Measurements from ENCODE around the gene ARRDC5.
"Not testable (repeated sequence)": the region's sequence is repeated elsewhere in the genome, so short reads cannot be mapped to it uniquely, and the experiment has no call there.

DNA sequence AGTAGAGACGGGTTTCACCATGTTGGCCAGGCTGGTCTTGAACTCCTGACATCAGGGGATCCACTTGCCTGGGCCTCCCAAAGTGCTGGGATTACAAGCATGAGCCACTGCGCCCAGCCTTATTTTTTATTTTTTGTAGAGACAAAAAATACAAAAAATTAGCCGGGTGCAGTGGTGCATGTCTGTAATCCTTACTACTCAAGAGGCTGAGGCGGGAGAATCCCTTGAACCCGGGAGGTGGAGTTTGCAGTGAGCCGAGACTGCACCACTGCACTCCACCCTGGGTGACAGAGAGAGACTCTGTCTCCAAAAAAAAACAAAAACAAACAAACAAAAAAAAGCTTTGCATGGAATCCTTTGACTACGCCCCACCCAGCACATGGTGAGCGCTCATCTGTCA, 49.2 kb downstream of the ARRDC5 start:
- not testable (repeated sequence) for TF ChIP-seq CTCF, POLR2A (IDR thresholded peaks at IDR 0.05)
